Measurements from ENCODE around the gene CAPNS1.
"Not testable (repeated sequence)": the region's sequence is repeated elsewhere in the genome, so short reads cannot be mapped to it uniquely, and the experiment has no call there.

GRCh38 chr19:36173846-36174245, 34.0 kb downstream of the CAPNS1 start:
- TF ChIP-seq, protein P1, sequence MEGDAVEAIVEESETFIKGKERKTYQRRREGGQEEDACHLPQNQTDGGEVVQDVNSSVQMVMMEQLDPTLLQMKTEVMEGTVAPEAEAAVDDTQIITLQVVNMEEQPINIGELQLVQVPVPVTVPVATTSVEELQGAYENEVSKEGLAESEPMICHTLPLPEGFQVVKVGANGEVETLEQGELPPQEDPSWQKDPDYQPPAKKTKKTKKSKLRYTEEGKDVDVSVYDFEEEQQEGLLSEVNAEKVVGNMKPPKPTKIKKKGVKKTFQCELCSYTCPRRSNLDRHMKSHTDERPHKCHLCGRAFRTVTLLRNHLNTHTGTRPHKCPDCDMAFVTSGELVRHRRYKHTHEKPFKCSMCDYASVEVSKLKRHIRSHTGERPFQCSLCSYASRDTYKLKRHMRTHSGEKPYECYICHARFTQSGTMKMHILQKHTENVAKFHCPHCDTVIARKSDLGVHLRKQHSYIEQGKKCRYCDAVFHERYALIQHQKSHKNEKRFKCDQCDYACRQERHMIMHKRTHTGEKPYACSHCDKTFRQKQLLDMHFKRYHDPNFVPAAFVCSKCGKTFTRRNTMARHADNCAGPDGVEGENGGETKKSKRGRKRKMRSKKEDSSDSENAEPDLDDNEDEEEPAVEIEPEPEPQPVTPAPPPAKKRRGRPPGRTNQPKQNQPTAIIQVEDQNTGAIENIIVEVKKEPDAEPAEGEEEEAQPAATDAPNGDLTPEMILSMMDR (IDR thresholded peaks at IDR 0.05) = not testable (repeated sequence)
- TF ChIP-seq POLR2A (IDR thresholded peaks at IDR 0.05) = not testable (repeated sequence)
